HG03045 (cell line): Measurements from ENCODE around the gene NOX3.

ENCODE experiments used
- ATAC-seq: cut with Tn5 transposase; IDR thresholded peaks from one replicate; pipeline ENCODE4 v1.9.1; 2021; ENCODE audit warnings: mild to moderate bottlenecking, moderate library complexity; ENCODE audit not compliant: unreplicated experiment

The NOX3 gene

GRCh38 chr6:155404937-155405336 is 50.7 kb downstream of the NOX3 start:
- ATAC-seq = no peak

- no peak for ATAC-seq
Measured at GRCh38 chr6:155402656-155403304, 52.9 kb downstream of the NOX3 start.

- no peak for ATAC-seq
Measured at GRCh38 chr6:155400654-155400965, 55.0 kb downstream of the NOX3 start.

- ATAC-seq = no peak
Measured at GRCh38 chr6:155399745-155400653, 55.6 kb downstream of the NOX3 start.

- ATAC-seq = no peak
Measured at GRCh38 chr6:155399062-155399744, 56.4 kb downstream of the NOX3 start.

- ATAC-seq = no peak
Measured at GRCh38 chr6:155398701-155399061, 57.0 kb downstream of the NOX3 start.

- ATAC-seq = no peak
Measured at GRCh38 chr6:155398221-155398620, 57.4 kb downstream of the NOX3 start.

GRCh38 chr6:155397172-155397705 is 58.4 kb downstream of the NOX3 start:
- ATAC-seq = no peak

- ATAC-seq = no peak
Measured at GRCh38 chr6:155396605-155397004, 59.0 kb downstream of the NOX3 start.

- no peak for ATAC-seq
Measured at GRCh38 chr6:155395339-155395738, 60.3 kb downstream of the NOX3 start.

- ATAC-seq = no peak
Measured at GRCh38 chr6:155389130-155389529, 66.5 kb downstream of the NOX3 start.

GRCh38 chr6:155388591-155388990 is 67.0 kb downstream of the NOX3 start:
- ATAC-seq = no peak

- no peak for ATAC-seq
Measured at GRCh38 chr6:155387481-155387880, 68.2 kb downstream of the NOX3 start.

- no peak for ATAC-seq
Measured at GRCh38 chr6:155384321-155384952, 71.2 kb downstream of the NOX3 start.

- no peak for ATAC-seq
Measured at GRCh38 chr6:155383913-155384312, 71.7 kb downstream of the NOX3 start.

GRCh38 chr6:155382338-155382685 is 73.3 kb downstream of the NOX3 start:
- no peak for ATAC-seq

- no peak for ATAC-seq
Measured at GRCh38 chr6:155381673-155382337, 73.8 kb downstream of the NOX3 start.

- no peak for ATAC-seq
Measured at GRCh38 chr6:155380666-155381332, 74.8 kb downstream of the NOX3 start.

- no peak for ATAC-seq
Measured at GRCh38 chr6:155378724-155379123, 76.9 kb downstream of the NOX3 start.

- no peak for ATAC-seq
Measured at GRCh38 chr6:155378276-155378675, 77.4 kb downstream of the NOX3 start.
